ENCODE results near the gene DLGAP1.

DNA sequence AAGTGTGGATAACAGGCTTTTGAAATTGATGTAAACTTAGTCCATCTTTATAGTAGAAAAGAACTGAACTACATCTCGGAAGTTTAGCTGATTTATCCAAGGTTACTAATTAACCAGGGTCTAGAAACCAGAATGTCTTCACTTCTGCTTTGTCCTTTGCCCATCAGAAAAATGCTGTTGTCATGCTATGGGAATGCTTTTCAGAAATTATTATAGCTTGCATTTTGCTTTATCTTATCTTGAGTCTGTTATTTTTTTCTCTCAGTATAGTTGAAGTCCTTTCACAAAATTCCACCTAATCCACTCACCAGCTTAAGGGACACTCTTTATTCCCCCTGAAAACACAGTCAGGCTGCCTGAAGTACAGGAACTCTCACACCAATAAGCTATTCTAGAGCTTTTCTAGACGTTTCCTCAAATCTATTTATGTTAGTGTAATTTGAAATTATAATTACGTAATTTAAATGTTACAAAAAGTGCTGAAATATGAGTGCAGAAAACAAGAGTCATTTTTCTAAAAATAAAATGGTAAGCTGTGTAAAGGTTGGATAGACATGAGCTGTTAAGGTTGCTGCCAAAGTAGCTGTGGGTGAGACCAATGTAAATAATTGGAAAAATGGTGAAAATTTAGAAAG is 548.9 kb downstream of the DLGAP1 start:
- TF ChIP-seq, protein P1, sequence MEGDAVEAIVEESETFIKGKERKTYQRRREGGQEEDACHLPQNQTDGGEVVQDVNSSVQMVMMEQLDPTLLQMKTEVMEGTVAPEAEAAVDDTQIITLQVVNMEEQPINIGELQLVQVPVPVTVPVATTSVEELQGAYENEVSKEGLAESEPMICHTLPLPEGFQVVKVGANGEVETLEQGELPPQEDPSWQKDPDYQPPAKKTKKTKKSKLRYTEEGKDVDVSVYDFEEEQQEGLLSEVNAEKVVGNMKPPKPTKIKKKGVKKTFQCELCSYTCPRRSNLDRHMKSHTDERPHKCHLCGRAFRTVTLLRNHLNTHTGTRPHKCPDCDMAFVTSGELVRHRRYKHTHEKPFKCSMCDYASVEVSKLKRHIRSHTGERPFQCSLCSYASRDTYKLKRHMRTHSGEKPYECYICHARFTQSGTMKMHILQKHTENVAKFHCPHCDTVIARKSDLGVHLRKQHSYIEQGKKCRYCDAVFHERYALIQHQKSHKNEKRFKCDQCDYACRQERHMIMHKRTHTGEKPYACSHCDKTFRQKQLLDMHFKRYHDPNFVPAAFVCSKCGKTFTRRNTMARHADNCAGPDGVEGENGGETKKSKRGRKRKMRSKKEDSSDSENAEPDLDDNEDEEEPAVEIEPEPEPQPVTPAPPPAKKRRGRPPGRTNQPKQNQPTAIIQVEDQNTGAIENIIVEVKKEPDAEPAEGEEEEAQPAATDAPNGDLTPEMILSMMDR (IDR thresholded peaks at IDR 0.05; ENCODE audit: insufficient read depth, low read length), result no peak
- TF ChIP-seq POLR2AphosphoS5 (IDR thresholded peaks at IDR 0.05; ENCODE audit: low read depth) (no peak), REST (IDR thresholded peaks at IDR 0.05; ENCODE audit: insufficient replicate concordance, low read depth) (no peak), SPI1 (IDR thresholded peaks at IDR 0.05; ENCODE audit: borderline replicate concordance, low read depth) (no peak)

Data from HL-60 (cell line).